ENCODE results near the gene ZDHHC11.
"Not testable (repeated sequence)": the region's sequence is repeated elsewhere in the genome, so short reads cannot be mapped to it uniquely, and the experiment has no call there.

ZDHHC11 gene

GRCh38 chr5:751496-751895 lies 99.3 kb downstream of the ZDHHC11 start:
- DNase-seq (ENCODE audit: low spot score) = no peak
- TF ChIP-seq, protein P1, sequence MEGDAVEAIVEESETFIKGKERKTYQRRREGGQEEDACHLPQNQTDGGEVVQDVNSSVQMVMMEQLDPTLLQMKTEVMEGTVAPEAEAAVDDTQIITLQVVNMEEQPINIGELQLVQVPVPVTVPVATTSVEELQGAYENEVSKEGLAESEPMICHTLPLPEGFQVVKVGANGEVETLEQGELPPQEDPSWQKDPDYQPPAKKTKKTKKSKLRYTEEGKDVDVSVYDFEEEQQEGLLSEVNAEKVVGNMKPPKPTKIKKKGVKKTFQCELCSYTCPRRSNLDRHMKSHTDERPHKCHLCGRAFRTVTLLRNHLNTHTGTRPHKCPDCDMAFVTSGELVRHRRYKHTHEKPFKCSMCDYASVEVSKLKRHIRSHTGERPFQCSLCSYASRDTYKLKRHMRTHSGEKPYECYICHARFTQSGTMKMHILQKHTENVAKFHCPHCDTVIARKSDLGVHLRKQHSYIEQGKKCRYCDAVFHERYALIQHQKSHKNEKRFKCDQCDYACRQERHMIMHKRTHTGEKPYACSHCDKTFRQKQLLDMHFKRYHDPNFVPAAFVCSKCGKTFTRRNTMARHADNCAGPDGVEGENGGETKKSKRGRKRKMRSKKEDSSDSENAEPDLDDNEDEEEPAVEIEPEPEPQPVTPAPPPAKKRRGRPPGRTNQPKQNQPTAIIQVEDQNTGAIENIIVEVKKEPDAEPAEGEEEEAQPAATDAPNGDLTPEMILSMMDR (IDR thresholded peaks at IDR 0.05; ENCODE audit: extremely low read depth, missing control alignments) = no peak

GRCh38 chr5:750226-750625 lies 100.6 kb downstream of the ZDHHC11 start:
- not testable (repeated sequence) for DNase-seq (ENCODE audit: low spot score)

- no peak for DNase-seq (ENCODE audit: low spot score)
- TF ChIP-seq, protein P1 (IDR thresholded peaks at IDR 0.05; ENCODE audit: extremely low read depth, missing control alignments) = no peak
These were observed 101.6 kb downstream of the ZDHHC11 start for GRCh38 chr5:749101-749670.

GRCh38 chr5:748011-748980 lies 102.5 kb downstream of the ZDHHC11 start:
- not testable (repeated sequence) for DNase-seq (ENCODE audit: low spot score)

GRCh38 chr5:747303-747844 lies 103.4 kb downstream of the ZDHHC11 start:
- DNase-seq (ENCODE audit: low spot score) = not testable (repeated sequence)

DNA sequence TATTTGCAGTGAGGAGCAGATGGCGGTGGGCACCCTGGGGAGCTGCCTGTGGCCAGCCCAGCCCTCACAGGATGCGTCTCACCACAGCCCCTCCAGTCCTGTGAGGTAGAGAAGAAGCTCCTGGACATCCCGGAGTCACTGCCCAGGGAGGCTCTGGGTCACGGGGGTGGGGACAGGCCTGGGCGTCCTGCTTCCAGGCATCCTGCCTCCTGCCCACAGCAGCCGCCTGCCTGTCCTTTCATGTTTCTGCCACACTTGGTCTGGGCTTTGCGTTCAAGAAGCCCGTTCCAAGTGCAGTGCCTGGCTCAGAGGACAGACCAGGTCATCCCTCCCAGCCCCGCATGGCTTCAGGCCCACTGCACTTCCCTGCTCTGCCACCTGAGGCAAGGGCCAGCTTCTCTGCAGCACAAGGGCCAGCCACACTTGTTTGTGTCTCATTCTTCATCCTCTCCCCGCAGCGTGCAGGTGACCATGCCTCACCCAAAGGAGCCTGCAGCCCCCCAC lies 104.5 kb downstream of the ZDHHC11 start:
- DNase-seq (ENCODE audit: low spot score) = no peak
- TF ChIP-seq, protein P1 (IDR thresholded peaks at IDR 0.05; ENCODE audit: extremely low read depth, missing control alignments) = no peak
